CD4-positive, alpha-beta memory T cell (primary cell): Measurements from ENCODE around the gene CATSPERB. TPM values are rescaled to one million over a fixed set of nuclear protein-coding genes. Genes with fewer than 3 reads are reported as not detected.
A peak's percentile ranks its signal among the peaks of the same experiment; 100 is the strongest.
"Not testable (repeated sequence)": the region's sequence is repeated elsewhere in the genome, so short reads cannot be mapped to it uniquely, and the experiment has no call there.

Source experiments
- CTCF ChIA-PET: fragments of 350-600 bp; sonication (Branson Sonifier 250); formaldehyde crosslinking; loops from one replicate; lab custom pipeline; 2021; ENCODE audit warnings: inconsistent platforms; ENCODE audit not compliant: partially characterized antibody; lab: Charles Lee
- POLR2A ChIA-PET: fragments of 350-600 bp; sonication (Branson Sonifier 250); formaldehyde crosslinking; loops from one replicate; lab custom pipeline; 2021; ENCODE audit not compliant: partially characterized antibody; lab: Charles Lee
- DNase-seq, 5 donors: peaks; one replicate each; pipeline versions ENCODE4 v3.0.0 to v3.0.0-alpha.2; 2020 to 2022; ENCODE audit warnings: mixed read lengths in 1 of 5
- H3K27ac ChIP-seq: one replicate; pipeline ENCODE4 v1.7.0; 2013; ENCODE audit warnings: low read depth, low read length
- H3K27me3 ChIP-seq: 2 replicates; pipeline ENCODE4 v1.7.0; 2013; ENCODE audit warnings: mild to moderate bottlenecking, low read length, moderate library complexity; ENCODE audit not compliant: insufficient read depth
- H3K36me3 ChIP-seq: 2 replicates; pipeline ENCODE4 v1.7.0; 2013; ENCODE audit warnings: mild to moderate bottlenecking, low read length, moderate library complexity; ENCODE audit not compliant: insufficient read depth
- H3K4me1 ChIP-seq: 2 replicates; pipeline ENCODE4 v1.7.0; 2013; ENCODE audit warnings: mild to moderate bottlenecking, low read length, moderate library complexity; ENCODE audit not compliant: insufficient read depth
- H3K4me3 ChIP-seq, 2 donors: one replicate each; pipeline ENCODE4 v1.7.0; 2013; ENCODE audit warnings: low read length in 2 of 2, mild to moderate bottlenecking in 1 of 2
- H3K9me3 ChIP-seq, 2 donors: one replicate each; pipeline ENCODE4 v1.7.0; 2013; ENCODE audit warnings: low read length in 2 of 2, control low read depth in 1 of 2; ENCODE audit not compliant: control insufficient read depth in 1 of 2
- H3K27ac Mint-ChIP-seq, 7 donors: one replicate each; pipeline ENCODE4 v1.8.0; 2020 to 2021; ENCODE audit warnings: mixed read lengths in 7 of 7, mild to moderate bottlenecking in 6 of 7, inconsistent platforms in 3 of 7, moderate library complexity in 3 of 7
- H3K27me3 Mint-ChIP-seq, 2 donors: one replicate each; pipeline ENCODE4 v1.8.0; 2020 to 2021; ENCODE audit warnings: mixed read lengths in 2 of 2
- H3K36me3 Mint-ChIP-seq, 2 donors: one replicate each; pipeline ENCODE4 v1.8.0; 2020 to 2021; ENCODE audit warnings: mixed read lengths in 2 of 2, inconsistent platforms in 1 of 2, mild to moderate bottlenecking in 1 of 2
- H3K4me1 Mint-ChIP-seq, 4 donors: one replicate each; pipeline ENCODE4 v1.8.0; 2020 to 2021; ENCODE audit warnings: mixed read lengths in 4 of 4, mild to moderate bottlenecking in 1 of 4
- H3K4me3 Mint-ChIP-seq, 8 donors: one replicate each; pipeline ENCODE4 v1.8.0; 2020 to 2021; ENCODE audit warnings: mixed read lengths in 8 of 8, mild to moderate bottlenecking in 7 of 8, moderate library complexity in 6 of 8, inconsistent platforms in 3 of 8
- H3K9me3 Mint-ChIP-seq, 8 donors: one replicate each; pipeline ENCODE4 v1.8.0; 2020 to 2021; ENCODE audit warnings: mixed read lengths in 8 of 8, mild to moderate bottlenecking in 5 of 8, inconsistent platforms in 3 of 8, moderate library complexity in 1 of 8
- intact Hi-C: fragments of 100-400 bp; cut with micrococcal nuclease; formaldehyde crosslinking; loops from one replicate; pipeline ENCODE4 v1.15.1; 2023
- polyA plus RNA-seq, 2 donors: library from polyadenylated mRNA; unstranded; fragments of 300-500 nt; fragmentation: Illumina TruSeq; gene quantifications; one replicate each; pipeline ENCODE4 v1.2.3, GENCODE V29; 2021
- total RNA-seq, 2 experiments: library from RNA; stranded (reverse); gene quantifications; one replicate each; pipeline ENCODE4 v1.2.3, GENCODE V29; 2021

The CATSPERB gene
- total and polyA plus RNA-seq, 4 experiments from 2014 or later: 1.2 to 6.7 (median 3.7) TPM

- Histone ChIP-seq H3K36me3 (no peaks in the 10 kb centered on the region), H3K27me3 (no peaks in the 10 kb centered on the region), H3K27ac (no peak overlapping the region), H3K9me3 (no peaks in the 10 kb centered on the region), H3K4me3 (no peak overlapping the region), H3K4me1 (no peaks in the 10 kb centered on the region)
- ChIA-PET POLR2A (no interaction called here), CTCF (no interaction called here)
- Mint-ChIP-seq H3K4me3 (no peak overlapping the region), H3K27ac (no peak overlapping the region), H3K9me3 (peaks cover 0 to 2% (median 0%) of the 10 kb centered on the region in 8 donors), H3K36me3 (no peaks in the 10 kb centered on the region), H3K4me1 (peaks cover 0 to 3% (median 0%) of the 10 kb centered on the region in 4 donors), H3K27me3 (no peaks in the 10 kb centered on the region)
- intact Hi-C loops: no loop called here
- DNase-seq: no peak
Measured at GRCh38 chr14:91748049-91748448, 16.2 kb upstream of the CATSPERB start.

GRCh38 chr14:91745344-91745743 lies 13.5 kb upstream of the CATSPERB start:
- POLR2A ChIA-PET: no interaction called here
- Mint-ChIP-seq H3K36me3 (no peaks in the 10 kb centered on the region), H3K4me3 (no peak overlapping the region), H3K9me3 (no peaks in the 10 kb centered on the region), H3K27me3 (no peaks in the 10 kb centered on the region), H3K4me1 (peaks cover 0 to 3% (median 0%) of the 10 kb centered on the region in 4 donors), H3K27ac (peak overlapping the region in 1 of 7 donors; percentile 16)
- no peaks in the 10 kb centered on the region for H3K27me3 ChIP-seq
- H3K36me3 ChIP-seq: no peaks in the 10 kb centered on the region
- H3K4me1 ChIP-seq: no peaks in the 10 kb centered on the region
- H3K9me3 ChIP-seq: no peaks in the 10 kb centered on the region
- H3K4me3 ChIP-seq: no peak overlapping the region
- CTCF ChIA-PET: no interaction called here
- DNase-seq: no peak
- intact Hi-C loops: no loop called here
- H3K27ac ChIP-seq: no peak overlapping the region

- H3K27ac Mint-ChIP-seq: peak overlapping the region in 1 of 7 donors; percentile 54
Measured at GRCh38 chr14:91744068-91744480, 12.2 kb upstream of the CATSPERB start.

GRCh38 chr14:91743305-91743653 lies 11.4 kb upstream of the CATSPERB start:
- H3K27ac ChIP-seq: no peak overlapping the region
- POLR2A ChIA-PET: no interaction called here
- intact Hi-C loops: no loop called here

More at GRCh38 chr14:91744068-91744480, 12.2 kb upstream of the CATSPERB start:
- Mint-ChIP-seq H3K4me3 (no peak overlapping the region), H3K36me3 (no peaks in the 10 kb centered on the region), H3K4me1 (peaks cover 0 to 4% (median 2%) of the 10 kb centered on the region in 4 donors), H3K9me3 (peaks cover 0 to 5% (median 0%) of the 10 kb centered on the region in 8 donors), H3K27me3 (no peaks in the 10 kb centered on the region)
- no peaks in the 10 kb centered on the region for H3K27me3 ChIP-seq
- no peaks in the 10 kb centered on the region for H3K4me1 ChIP-seq
- H3K4me3 ChIP-seq: no peak overlapping the region
- DNase-seq: no peak
- CTCF ChIA-PET: no interaction called here
- H3K36me3 ChIP-seq: no peaks in the 10 kb centered on the region
- POLR2A ChIA-PET: no interaction called here
- H3K27ac ChIP-seq: no peak overlapping the region
- intact Hi-C loops: no loop called here
- no peaks in the 10 kb centered on the region for H3K9me3 ChIP-seq

DNA sequence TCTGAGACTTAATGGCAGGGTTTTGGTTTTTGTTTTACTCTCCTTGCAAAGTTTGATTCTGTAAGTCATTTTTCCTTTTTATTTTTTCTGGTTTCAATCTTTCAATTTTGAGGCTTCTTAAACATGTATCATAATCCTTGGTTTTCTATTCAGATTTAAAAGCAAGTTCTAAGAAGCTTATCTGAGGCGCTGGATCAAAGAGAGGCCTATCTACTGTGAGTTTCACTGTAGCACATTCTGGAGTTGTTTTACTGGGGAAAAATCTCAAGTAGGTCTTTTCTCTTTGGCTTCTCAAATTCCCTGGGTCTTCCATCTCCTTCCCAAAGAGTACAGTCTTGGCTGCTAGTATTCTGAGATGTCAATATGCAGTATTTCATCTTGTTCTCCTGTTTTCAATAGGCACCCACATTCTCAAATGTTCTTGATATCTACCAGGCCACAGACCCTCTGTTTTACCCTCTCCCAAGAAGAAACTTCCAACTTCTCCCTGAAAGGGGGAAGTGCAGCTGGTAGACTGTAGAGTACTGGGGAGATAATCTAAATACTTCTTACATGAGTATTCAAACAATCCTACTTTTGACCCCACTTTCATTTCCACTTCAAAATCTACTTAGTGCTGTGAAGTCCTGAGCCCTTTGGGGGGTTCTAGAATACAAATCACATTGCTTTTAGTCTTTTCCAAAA lies 10.9 kb upstream of the CATSPERB start:
- H3K4me1 Mint-ChIP-seq: peaks cover 0 to 4% (median 2%) of the 10 kb centered on the region in 4 donors
- Histone ChIP-seq H3K27ac (no peak overlapping the region), H3K36me3 (no peaks in the 10 kb centered on the region), H3K4me3 (no peak overlapping the region), H3K9me3 (no peaks in the 10 kb centered on the region), H3K27me3 (no peaks in the 10 kb centered on the region), H3K4me1 (no peaks in the 10 kb centered on the region)
- H3K9me3 Mint-ChIP-seq: peaks cover 0 to 5% (median 0%) of the 10 kb centered on the region in 8 donors
- CTCF ChIA-PET: no interaction called here
- H3K4me3 Mint-ChIP-seq: no peak overlapping the region
- peaks cover 0 to 3% of the 10 kb centered on the region in 2 donors for H3K36me3 Mint-ChIP-seq
- POLR2A ChIA-PET: no interaction called here
- H3K27me3 Mint-ChIP-seq: peaks cover 0 to 2% of the 10 kb centered on the region in 2 donors
- peak overlapping the region in 1 of 7 donors; percentile 31 for H3K27ac Mint-ChIP-seq
- no peak for DNase-seq
- intact Hi-C loops: no loop called here

More at GRCh38 chr14:91743305-91743653, 11.4 kb upstream of the CATSPERB start:
- H3K4me1 Mint-ChIP-seq: peaks cover 0 to 4% (median 2%) of the 10 kb centered on the region in 4 donors
- CTCF ChIA-PET: no interaction called here
- H3K4me1 ChIP-seq: no peaks in the 10 kb centered on the region
- H3K36me3 ChIP-seq: no peaks in the 10 kb centered on the region
- no peak for DNase-seq
- H3K9me3 Mint-ChIP-seq: peaks cover 0 to 5% (median 0%) of the 10 kb centered on the region in 8 donors
- H3K36me3 Mint-ChIP-seq: peaks cover 0 to 3% of the 10 kb centered on the region in 2 donors
- no peaks in the 10 kb centered on the region for H3K27me3 ChIP-seq
- no peak overlapping the region for H3K4me3 Mint-ChIP-seq
- H3K9me3 ChIP-seq: no peaks in the 10 kb centered on the region
- no peak overlapping the region for H3K4me3 ChIP-seq
- H3K27ac Mint-ChIP-seq: no peak overlapping the region
- H3K27me3 Mint-ChIP-seq: no peaks in the 10 kb centered on the region

DNA sequence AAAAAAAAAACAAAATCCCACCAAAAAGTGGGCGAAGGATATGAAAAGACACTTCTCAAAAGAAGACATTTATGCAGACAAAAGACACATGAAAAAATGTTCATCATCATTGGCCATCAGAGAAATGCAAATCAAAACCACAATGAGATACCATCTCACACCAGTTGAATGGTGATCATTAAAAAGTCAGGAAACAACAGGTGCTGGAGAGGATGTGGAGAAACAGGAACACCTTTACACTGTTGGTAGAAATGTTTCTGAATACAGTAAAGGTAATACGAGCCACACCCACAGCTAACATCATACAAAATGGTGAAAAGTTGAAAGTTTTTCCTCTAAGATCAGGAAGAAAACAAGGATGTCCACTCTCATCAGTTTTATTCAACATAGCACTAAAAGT lies 8.0 kb upstream of the CATSPERB start:
- H3K4me1 Mint-ChIP-seq, H3K4me3 ChIP-seq, H3K4me1 ChIP-seq, POLR2A ChIA-PET, H3K9me3 ChIP-seq, intact Hi-C loops, DNase-seq, CTCF ChIA-PET, H3K27me3 ChIP-seq, H3K4me3 Mint-ChIP-seq, H3K36me3 ChIP-seq, H3K9me3 Mint-ChIP-seq, H3K27ac ChIP-seq, H3K27me3 Mint-ChIP-seq: not testable (repeated sequence)
- H3K36me3 Mint-ChIP-seq: peaks cover 0 to 18% of the 10 kb centered on the region in 2 donors
- H3K27ac Mint-ChIP-seq: peak overlapping the region in 1 of 7 donors; percentile 1

DNA sequence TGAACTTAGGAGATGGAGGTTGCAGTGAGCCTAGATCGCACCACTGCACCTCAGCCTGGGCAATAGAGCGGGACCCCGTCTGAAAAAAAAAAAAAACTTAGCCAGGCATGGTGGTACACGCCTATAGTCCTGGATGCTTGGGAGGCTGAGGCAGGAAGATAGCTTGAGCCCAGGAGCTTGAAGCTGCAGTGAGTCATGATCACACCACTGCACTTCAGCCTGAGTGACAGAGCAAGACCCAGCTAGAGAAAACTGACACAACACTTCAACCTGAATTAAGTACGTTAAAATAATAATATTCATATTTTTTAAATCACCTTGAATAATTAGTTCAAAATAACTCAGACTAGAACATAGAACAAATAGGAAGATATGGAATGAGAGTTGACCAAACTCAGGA lies 5.7 kb upstream of the CATSPERB start:
- Histone ChIP-seq H3K4me1 (no peaks in the 10 kb centered on the region), H3K27me3 (no peaks in the 10 kb centered on the region), H3K9me3 (no peaks in the 10 kb centered on the region), H3K4me3 (no peak overlapping the region), H3K27ac (no peak overlapping the region), H3K36me3 (no peaks in the 10 kb centered on the region)
- no peak for DNase-seq
- ChIA-PET CTCF (no interaction called here), POLR2A (interaction anchor here (0.5 kb wide), 1 partner anchor 158 kb away, joined by 3 read pairs; no protein-coding TSS in a partner anchor)
- Mint-ChIP-seq H3K9me3 (peaks cover 0 to 5% (median 0%) of the 10 kb centered on the region in 8 donors), H3K27me3 (peaks cover 0 to 2% of the 10 kb centered on the region in 2 donors), H3K4me1 (peaks cover 0 to 4% (median 0%) of the 10 kb centered on the region in 4 donors), H3K27ac (no peak overlapping the region), H3K4me3 (no peak overlapping the region), H3K36me3 (peaks cover 0 to 18% of the 10 kb centered on the region in 2 donors)
- intact Hi-C loops: no loop called here
